Measurements from ENCODE around the gene BICDL1.
"Not testable (repeated sequence)": the region's sequence is repeated elsewhere in the genome, so short reads cannot be mapped to it uniquely, and the experiment has no call there.

Gene BICDL1

GRCh38 chr12:119988472-119989360 lies at the start of gene BICDL1:
TSS of gene BICDL1 (plus strand) at chr12:119989236. CDS start at chr12:119989869, 633 bp downstream.
- peak; percentile 61 for DNase-seq

- no peak for DNase-seq
Observed at GRCh38 chr12:119940897-119941296, 48.1 kb upstream of the BICDL1 start.

DNA sequence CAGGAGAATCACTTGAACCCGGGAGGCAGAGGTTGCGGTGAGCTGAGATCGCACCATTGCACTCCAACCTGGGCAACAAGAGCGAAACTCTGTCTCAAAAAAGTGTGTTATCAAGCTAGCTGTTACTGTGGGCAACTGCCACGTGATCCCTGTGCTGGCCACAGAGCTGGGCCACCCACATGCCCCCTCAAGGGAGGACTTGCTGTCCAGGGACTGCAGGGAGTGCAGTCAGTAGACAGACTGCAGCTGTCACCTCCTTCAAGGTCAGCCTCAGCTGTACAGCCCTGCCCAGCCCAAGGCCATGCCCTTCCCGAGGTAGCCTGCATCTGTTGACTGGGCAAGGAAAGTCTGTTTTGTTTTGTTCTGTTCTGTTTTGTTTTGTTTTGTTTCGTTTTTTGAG lies 46.6 kb upstream of the BICDL1 start:
- no peak for DNase-seq

DNA sequence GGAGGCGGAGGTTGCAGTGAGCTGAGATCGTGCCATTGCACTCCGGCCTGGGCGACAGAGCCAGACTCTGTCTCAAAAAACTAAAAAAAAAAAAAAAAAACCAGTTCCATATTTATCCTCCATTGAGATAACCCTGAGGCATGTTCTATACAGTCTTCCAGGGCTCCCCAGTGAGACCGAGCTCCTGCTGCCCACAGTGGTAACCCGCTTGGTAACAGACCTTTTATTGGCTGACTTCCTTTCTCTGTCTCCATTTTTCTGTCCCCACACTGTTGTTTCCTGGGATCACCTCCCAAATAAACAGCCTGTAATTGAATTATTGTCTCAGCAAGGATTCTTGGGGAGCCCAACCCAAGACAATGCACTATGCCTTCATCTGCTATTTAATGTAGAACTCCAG lies 42.8 kb upstream of the BICDL1 start:
- DNase-seq = no peak

DNA sequence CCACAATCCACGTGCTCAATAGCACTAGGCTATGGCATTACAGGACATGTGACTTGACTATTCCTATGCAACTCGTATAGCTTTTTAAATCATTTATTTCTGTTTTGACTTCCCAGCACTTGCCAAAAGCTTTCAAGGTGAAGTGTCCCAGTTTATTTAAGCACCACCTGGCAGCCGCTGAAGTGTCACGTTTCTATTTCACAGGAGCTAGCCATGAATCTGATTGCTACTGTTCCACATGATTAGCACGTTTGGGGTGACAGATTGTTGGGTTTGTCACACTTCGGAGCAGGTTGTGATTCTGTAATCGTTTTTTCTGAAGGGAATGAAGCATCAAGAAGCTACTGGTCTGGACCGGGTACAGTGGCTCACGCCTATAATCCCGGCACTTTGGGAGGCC lies 39.9 kb upstream of the BICDL1 start:
- peak; percentile 43 for DNase-seq

GRCh38 chr12:119949594-119949993 lies 39.4 kb upstream of the BICDL1 start:
- no peak for DNase-seq

- DNase-seq = no peak
Observed at GRCh38 chr12:119956047-119956446, 33.0 kb upstream of the BICDL1 start.

- DNase-seq = no peak
Observed at GRCh38 chr12:119957135-119957534, 31.9 kb upstream of the BICDL1 start.

- no peak for DNase-seq
Observed at GRCh38 chr12:119959435-119959834, 29.6 kb upstream of the BICDL1 start.

DNA sequence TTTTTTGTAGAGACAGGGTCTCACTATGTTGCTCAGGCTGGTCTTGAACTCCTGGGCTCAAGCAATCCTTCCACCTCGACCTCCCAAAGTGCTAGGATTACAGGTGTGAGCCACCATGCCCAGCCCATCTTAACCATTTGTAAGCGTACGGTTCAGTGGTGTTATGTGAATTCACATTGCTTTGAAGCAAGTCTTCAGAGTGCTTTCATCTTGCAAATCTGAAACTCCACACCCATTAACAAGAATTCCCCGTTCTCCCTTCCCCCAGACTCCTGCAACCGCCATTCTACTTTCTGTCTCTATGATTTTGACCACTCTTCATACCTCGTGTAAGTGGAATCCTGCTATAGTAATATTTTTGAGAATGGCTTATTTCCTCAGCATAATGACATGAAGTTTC lies 24.9 kb upstream of the BICDL1 start:
- no peak for DNase-seq

DNA sequence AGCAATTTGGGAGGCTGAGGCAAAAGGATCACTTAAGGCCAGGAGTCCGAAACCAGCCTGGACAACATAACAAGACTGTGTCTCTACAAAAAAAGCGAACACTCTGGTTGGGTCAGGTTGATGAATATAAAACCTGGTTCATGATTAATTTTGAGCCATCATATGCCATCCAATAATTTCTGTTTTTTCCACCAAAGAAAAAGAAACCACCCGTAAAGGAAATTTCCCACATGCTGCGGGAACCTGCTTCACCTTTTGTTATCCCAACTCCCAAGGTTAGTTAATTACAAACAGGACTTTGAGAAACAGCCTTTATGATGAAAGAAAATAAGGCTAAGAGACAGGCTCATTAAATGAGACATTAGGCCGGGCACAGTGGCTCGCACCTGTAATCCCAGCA lies 24.1 kb upstream of the BICDL1 start:
- DNase-seq = no peak

GRCh38 chr12:119980242-119980641 lies 8.8 kb upstream of the BICDL1 start:
- no peak for DNase-seq

- not testable (repeated sequence) for DNase-seq
Observed at GRCh38 chr12:119980702-119981101, 8.3 kb upstream of the BICDL1 start.

DNA sequence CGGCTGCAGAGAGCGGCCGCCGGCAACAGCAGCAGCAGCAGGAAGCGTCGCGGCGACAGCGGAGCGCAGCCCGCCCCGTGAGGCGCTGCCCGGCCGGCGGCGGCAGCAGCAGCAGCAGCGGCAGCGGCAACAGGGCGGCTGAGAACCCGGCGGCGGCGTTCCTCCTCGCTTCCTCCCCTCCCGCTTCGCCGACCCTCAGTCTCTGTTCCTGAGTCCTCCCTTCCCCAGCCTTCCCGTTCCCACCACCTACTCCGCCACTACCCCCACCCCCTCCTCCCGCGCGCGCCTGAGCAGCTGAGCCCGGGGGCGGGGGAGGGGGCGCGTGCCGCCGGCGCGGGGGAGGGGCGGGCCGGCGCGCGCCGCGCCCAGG lies 310 bp downstream of the BICDL1 start:
- no peak for DNase-seq

- DNase-seq = no peak
Observed at GRCh38 chr12:119989731-119990381, 820 bp downstream of the BICDL1 start.

DNA sequence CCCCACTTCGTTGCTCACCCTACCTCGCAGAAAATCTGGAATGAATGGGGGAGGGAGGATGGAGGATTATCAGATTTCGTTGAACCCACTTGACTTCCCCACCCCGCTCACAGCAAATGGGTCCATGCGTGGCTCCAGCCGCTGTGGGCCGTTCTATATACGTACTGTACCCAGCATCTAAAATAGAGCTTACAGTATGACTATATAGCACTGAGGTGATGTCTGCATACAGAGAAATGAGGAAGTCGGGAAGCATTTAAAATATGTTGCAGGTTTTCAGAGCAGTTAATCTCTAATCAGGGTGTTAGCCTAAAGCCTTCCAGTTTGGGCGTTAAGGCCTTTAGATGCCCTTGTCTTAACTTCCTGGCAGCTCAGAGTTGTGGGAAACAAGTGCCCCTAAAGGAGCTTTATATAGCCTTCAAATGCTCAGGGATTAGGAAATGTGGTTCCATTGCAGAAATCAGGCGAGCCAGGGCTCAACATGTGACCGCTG lies 1.4 kb downstream of the BICDL1 start:
- DNase-seq = no peak

GRCh38 chr12:119992129-119992705 lies 3.2 kb downstream of the BICDL1 start:
- no peak for DNase-seq

- no peak for DNase-seq
Observed at GRCh38 chr12:119994892-119995658, 6.0 kb downstream of the BICDL1 start.

DNA sequence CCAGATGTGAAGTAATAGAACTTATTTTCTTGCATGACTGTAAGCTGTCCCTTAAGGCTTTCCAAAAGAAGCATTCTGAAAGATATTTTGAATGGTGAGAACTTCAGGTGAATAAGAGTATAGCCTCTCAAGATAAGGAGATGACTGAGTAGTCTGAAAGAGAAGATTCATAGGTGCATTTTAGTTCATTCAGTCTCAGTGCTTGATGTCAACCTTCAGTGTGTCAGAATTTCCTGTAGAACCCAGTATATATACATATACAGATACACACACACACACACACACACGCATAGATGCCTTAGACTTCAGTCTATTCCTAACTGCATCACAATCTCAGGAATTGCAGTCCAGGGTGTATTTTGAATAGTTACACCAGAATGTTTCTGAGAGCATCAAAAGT lies 7.4 kb downstream of the BICDL1 start:
- no peak for DNase-seq

DNA sequence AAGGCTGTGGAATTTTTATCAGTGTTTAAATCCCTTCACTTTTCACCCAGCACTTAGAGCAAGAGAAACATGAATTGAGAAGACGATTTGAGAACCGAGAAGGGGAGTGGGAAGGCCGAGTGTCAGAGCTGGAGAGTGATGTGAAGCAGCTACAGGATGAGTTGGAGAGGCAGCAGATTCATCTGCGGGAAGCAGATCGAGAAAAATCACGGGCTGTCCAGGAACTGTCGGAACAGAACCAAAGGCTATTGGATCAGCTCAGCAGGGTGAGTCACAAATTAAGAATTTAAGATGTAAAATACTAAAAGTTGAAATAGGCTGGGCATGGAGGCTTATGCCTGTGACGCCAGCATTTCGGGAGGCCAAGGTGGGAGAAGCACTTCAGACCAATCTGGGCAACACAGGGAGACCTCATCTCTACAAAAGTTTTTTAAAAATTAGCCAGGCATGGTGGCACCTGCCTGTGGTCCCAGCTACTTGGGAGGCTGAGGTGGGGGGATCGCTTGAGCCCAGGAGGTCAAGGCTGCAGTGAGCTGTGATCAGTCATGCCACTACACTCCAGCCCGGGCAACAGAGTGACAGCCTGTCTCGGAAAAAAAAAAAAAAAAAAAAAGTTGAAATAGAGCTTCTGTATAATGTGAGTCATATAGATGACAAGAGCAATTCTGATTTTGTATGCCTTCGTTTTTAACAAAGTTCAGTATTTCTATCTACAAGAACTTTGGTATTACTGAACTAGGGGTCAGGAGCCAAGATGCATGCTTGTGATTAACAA lies 9.6 kb downstream of the BICDL1 start:
- no peak for DNase-seq

- no peak for DNase-seq
Observed at GRCh38 chr12:120000556-120000955, 11.5 kb downstream of the BICDL1 start.

GRCh38 chr12:120006258-120006975 lies 17.4 kb downstream of the BICDL1 start:
- no peak for DNase-seq

Measured in NCI-H1694 (cell line).